Measurements from ENCODE around the gene AK2.

The AK2 gene

GRCh38 chr1:32967888-32968568, 68.7 kb downstream of the AK2 start:
- WGBS (ENCODE audit: extremely low coverage, insufficient coverage, insufficient read length) = no CpG with 5 or more reads among the region's 4 CpGs
- Histone ChIP-seq H2BK5ac (ENCODE audit: low read depth, low read length, poor library complexity) (no peak overlapping the region), H2AFZ (ENCODE audit: insufficient read depth, low read length, poor library complexity) (no peak overlapping the region), H3K4me3 (ENCODE audit: low read depth, low read length) (no peak overlapping the region), H3K79me2 (ENCODE audit: control insufficient read depth, insufficient read depth, low read length, poor library complexity) (peaks cover 10% of the 10 kb centered on the region), H2BK120ac (ENCODE audit: insufficient read depth, low read length, poor library complexity) (no peak overlapping the region), H4K8ac (ENCODE audit: low read depth, low read length) (no peak overlapping the region), H3K36me3 (ENCODE audit: control insufficient read depth in 1 of 2, insufficient read depth in 2 of 2, low read length in 2 of 2) (no peaks in the 10 kb centered on the region), H3K4ac (ENCODE audit: low read depth, low read length) (no peak overlapping the region), H3K9ac (ENCODE audit: low read length) (no peak overlapping the region), H3K27me3 (ENCODE audit: insufficient read depth, low read length) (peaks cover 3% of the 10 kb centered on the region), H3K4me1 (ENCODE audit: control insufficient read depth in 1 of 2, insufficient read depth in 2 of 2, low read length in 2 of 2) (peaks cover 9 to 12% of the 10 kb centered on the region in 2 experiments), H4K91ac (ENCODE audit: low read depth, low read length) (no peak overlapping the region), H2AK5ac (ENCODE audit: low read length) (peak overlapping the region; percentile 65), H3K14ac (ENCODE audit: low read length) (no peak overlapping the region), H3K9me3 (ENCODE audit: insufficient read depth, low read depth, low read length) (peaks cover 2% of the 10 kb centered on the region), H3K27ac (ENCODE audit: low read depth, low read length) (no peak overlapping the region), H2BK12ac (ENCODE audit: low read length) (peak overlapping the region; percentile 29), H3K18ac (ENCODE audit: low read length) (no peak overlapping the region), H4K12ac (ENCODE audit: low read depth, low read length) (no peak overlapping the region), H3K79me1 (ENCODE audit: low read length) (peaks cover 13% of the 10 kb centered on the region), H3K23ac (ENCODE audit: low read length) (no peak overlapping the region), H3K4me2 (ENCODE audit: low read length) (no peak overlapping the region)
- no peak for DNase-seq

- Histone ChIP-seq H2BK120ac (ENCODE audit: insufficient read depth, low read length, poor library complexity) (no peak overlapping the region), H3K79me2 (ENCODE audit: control insufficient read depth, insufficient read depth, low read length, poor library complexity) (peaks cover 8% of the 10 kb centered on the region), H3K27me3 (ENCODE audit: insufficient read depth, low read length) (no peaks in the 10 kb centered on the region), H3K18ac (ENCODE audit: low read length) (no peak overlapping the region), H3K4me2 (ENCODE audit: low read length) (no peak overlapping the region), H3K4ac (ENCODE audit: low read depth, low read length) (no peak overlapping the region), H2AK5ac (ENCODE audit: low read length) (no peak overlapping the region), H3K79me1 (ENCODE audit: low read length) (peaks cover 8% of the 10 kb centered on the region), H4K91ac (ENCODE audit: low read depth, low read length) (no peak overlapping the region), H4K8ac (ENCODE audit: low read depth, low read length) (no peak overlapping the region), H3K4me1 (ENCODE audit: control insufficient read depth in 1 of 2, insufficient read depth in 2 of 2, low read length in 2 of 2) (peaks cover 4 to 10% of the 10 kb centered on the region in 2 experiments), H3K23ac (ENCODE audit: low read length) (no peak overlapping the region), H3K36me3 (ENCODE audit: control insufficient read depth in 1 of 2, insufficient read depth in 2 of 2, low read length in 2 of 2) (no peaks in the 10 kb centered on the region), H3K4me3 (ENCODE audit: low read depth, low read length) (no peak overlapping the region), H3K27ac (ENCODE audit: low read depth, low read length) (no peak overlapping the region), H2BK12ac (ENCODE audit: low read length) (no peak overlapping the region), H2AFZ (ENCODE audit: insufficient read depth, low read length, poor library complexity) (no peak overlapping the region), H2BK5ac (ENCODE audit: low read depth, low read length, poor library complexity) (no peak overlapping the region), H4K12ac (ENCODE audit: low read depth, low read length) (no peak overlapping the region), H3K9me3 (ENCODE audit: insufficient read depth, low read depth, low read length) (peaks cover 2% of the 10 kb centered on the region), H3K14ac (ENCODE audit: low read length) (no peak overlapping the region), H3K9ac (ENCODE audit: low read length) (no peak overlapping the region)
- WGBS (ENCODE audit: extremely low coverage, insufficient coverage, insufficient read length) = no CpG with 5 or more reads among the region's 2 CpGs
- DNase-seq = no peak
Measured at GRCh38 chr1:32966900-32967299, 69.8 kb downstream of the AK2 start.

- Histone ChIP-seq H3K27me3 (ENCODE audit: insufficient read depth, low read length) (no peaks in the 10 kb centered on the region), H3K79me1 (ENCODE audit: low read length) (peaks cover 8% of the 10 kb centered on the region), H2BK120ac (ENCODE audit: insufficient read depth, low read length, poor library complexity) (no peak overlapping the region), H3K79me2 (ENCODE audit: control insufficient read depth, insufficient read depth, low read length, poor library complexity) (peaks cover 8% of the 10 kb centered on the region), H3K4ac (ENCODE audit: low read depth, low read length) (no peak overlapping the region), H3K14ac (ENCODE audit: low read length) (no peak overlapping the region), H3K4me1 (ENCODE audit: control insufficient read depth in 1 of 2, insufficient read depth in 2 of 2, low read length in 2 of 2) (peaks cover 4 to 10% of the 10 kb centered on the region in 2 experiments), H3K27ac (ENCODE audit: low read depth, low read length) (no peak overlapping the region), H2AK5ac (ENCODE audit: low read length) (no peak overlapping the region), H3K36me3 (ENCODE audit: control insufficient read depth in 1 of 2, insufficient read depth in 2 of 2, low read length in 2 of 2) (no peaks in the 10 kb centered on the region), H4K91ac (ENCODE audit: low read depth, low read length) (no peak overlapping the region), H3K18ac (ENCODE audit: low read length) (no peak overlapping the region), H3K9ac (ENCODE audit: low read length) (no peak overlapping the region), H3K4me3 (ENCODE audit: low read depth, low read length) (no peak overlapping the region), H2BK12ac (ENCODE audit: low read length) (no peak overlapping the region), H3K4me2 (ENCODE audit: low read length) (peak overlapping the region; percentile 50), H2AFZ (ENCODE audit: insufficient read depth, low read length, poor library complexity) (no peak overlapping the region), H3K23ac (ENCODE audit: low read length) (no peak overlapping the region), H4K12ac (ENCODE audit: low read depth, low read length) (no peak overlapping the region), H2BK5ac (ENCODE audit: low read depth, low read length, poor library complexity) (no peak overlapping the region), H4K8ac (ENCODE audit: low read depth, low read length) (no peak overlapping the region), H3K9me3 (ENCODE audit: insufficient read depth, low read depth, low read length) (peaks cover 2% of the 10 kb centered on the region)
- no CpG with 5 or more reads among the region's 5 CpGs for WGBS (ENCODE audit: extremely low coverage, insufficient coverage, insufficient read length)
- no peak for DNase-seq
Measured at GRCh38 chr1:32965251-32965747, 71.4 kb downstream of the AK2 start.

- H3K23ac ChIP-seq (ENCODE audit: low read length) = no peak within 1 kb of the TSS
- H3K9me3 ChIP-seq (ENCODE audit: insufficient read depth, low read depth, low read length) = peaks cover 2% of the 10 kb centered on the region
- peak within 1 kb of the TSS; percentile 96 for H3K4me3 ChIP-seq (ENCODE audit: low read depth, low read length)
Measured at GRCh38 chr1:32964461-32965250, 72.0 kb downstream of the AK2 start, which contains the start of gene RNF19B. Gene RNF19B (minus strand): TSS chr1:32964809. CDS start chr1:32964685, 124 bp downstream.

More at GRCh38 chr1:32964461-32965250, 72.0 kb downstream of the AK2 start, which contains the start of gene RNF19B:
- peak within 1 kb of the TSS; percentile 56 for H3K4ac ChIP-seq (ENCODE audit: low read depth, low read length)
- H2BK5ac ChIP-seq (ENCODE audit: low read depth, low read length, poor library complexity) = peak within 1 kb of the TSS; percentile 60
- H3K9ac ChIP-seq (ENCODE audit: low read length) = peak within 1 kb of the TSS; percentile 83
- H3K14ac ChIP-seq (ENCODE audit: low read length) = peak within 1 kb of the TSS; percentile 65
- H2BK12ac ChIP-seq (ENCODE audit: low read length) = peak within 1 kb of the TSS; percentile 21
- H3K79me1 ChIP-seq (ENCODE audit: low read length) = peaks cover 8% of the 10 kb centered on the region
- peak; percentile 97 for DNase-seq
- H3K27me3 ChIP-seq (ENCODE audit: insufficient read depth, low read length) = no peaks in the 10 kb centered on the region
- H4K91ac ChIP-seq (ENCODE audit: low read depth, low read length) = peak within 1 kb of the TSS; percentile 83
- H3K27ac ChIP-seq (ENCODE audit: low read depth, low read length) = peak within 1 kb of the TSS; percentile 79
- no peak within 1 kb of the TSS for H2AK5ac ChIP-seq (ENCODE audit: low read length)
- H2AFZ ChIP-seq (ENCODE audit: insufficient read depth, low read length, poor library complexity) = peak within 1 kb of the TSS; percentile 71
- H3K18ac ChIP-seq (ENCODE audit: low read length) = peak within 1 kb of the TSS; percentile 90
- H3K4me2 ChIP-seq (ENCODE audit: low read length) = peak within 1 kb of the TSS; percentile 96
- H3K79me2 ChIP-seq (ENCODE audit: control insufficient read depth, insufficient read depth, low read length, poor library complexity) = peaks cover 8% of the 10 kb centered on the region
- no peaks in the 10 kb centered on the region for H3K36me3 ChIP-seq (ENCODE audit: control insufficient read depth in 1 of 2, insufficient read depth in 2 of 2, low read length in 2 of 2)
- no CpG with 5 or more reads among the region's 83 CpGs for WGBS (ENCODE audit: extremely low coverage, insufficient coverage, insufficient read length)
- H4K8ac ChIP-seq (ENCODE audit: low read depth, low read length) = peak within 1 kb of the TSS; percentile 54
- peak within 1 kb of the TSS; percentile 73 for H4K12ac ChIP-seq (ENCODE audit: low read depth, low read length)
- peak within 1 kb of the TSS; percentile 59 for H2BK120ac ChIP-seq (ENCODE audit: insufficient read depth, low read length, poor library complexity)
- peaks cover 4 to 8% of the 10 kb centered on the region in 2 experiments for H3K4me1 ChIP-seq (ENCODE audit: control insufficient read depth in 1 of 2, insufficient read depth in 2 of 2, low read length in 2 of 2)

All from trophoblast cell (in vitro differentiated cells and primary cell).